ENCODE data around the gene THAP11. TPM values are rescaled to one million over a fixed set of nuclear protein-coding genes. Genes with fewer than 3 reads are reported as not detected.
A peak's percentile ranks its signal among the peaks of the same experiment; 100 is the strongest.

The THAP11 gene
- total and polyA plus RNA-seq, 2 of the 13 experiments (the other 11 are each of a cell fraction or from before 2014, with no cell fraction given) = 44.2 to 53.4 TPM

- TF ChIP-seq PTBP1 (IDR thresholded peaks at IDR 0.05; ENCODE audit: low read depth, low read length, poor library complexity, severe bottlenecking) = peak; percentile 97
- peak; percentile 97 for TF ChIP-seq KMT2A (CRISPR knock-in tag; IDR thresholded peaks at IDR 0.05)
- TF ChIP-seq IRX3 (CRISPR knock-in tag; IDR thresholded peaks at IDR 0.05; ENCODE audit: borderline replicate concordance, low read depth) = no peak
- TF ChIP-seq HOXA9 (CRISPR knock-in tag; IDR thresholded peaks at IDR 0.05; ENCODE audit: borderline replicate concordance) = no peak
- peak in 1 of 2 experiments; percentile 71; a peak in 3 of 4 replicates for TF ChIP-seq EP300 (IDR thresholded peaks at IDR 0.05; ENCODE audit: low read depth in 2 of 2, low read length in 2 of 2)
- no peak for TF ChIP-seq EP300 (CRISPR knock-in tag; IDR thresholded peaks at IDR 0.05; ENCODE audit: borderline replicate concordance)
- TF ChIP-seq PAF1 (CRISPR knock-in tag; IDR thresholded peaks at IDR 0.05) = peak; percentile 94; the same call in 1 of the 2 replicates
- TF ChIP-seq KDM6A (CRISPR knock-in tag; IDR thresholded peaks at IDR 0.05; ENCODE audit: low read depth) = peak; percentile 28; the same call in 1 of the 2 replicates
- peak; percentile 92 for TF ChIP-seq POGK (CRISPR knock-in tag; conservative IDR thresholded peaks at IDR 0.05)
- peak; percentile 43; the same call in 1 of the 2 replicates for TF ChIP-seq SMYD3 (CRISPR knock-in tag; IDR thresholded peaks at IDR 0.05)
- TF ChIP-seq GATAD1 (CRISPR knock-in tag; IDR thresholded peaks at IDR 0.05) = peak; percentile 96
- TF ChIP-seq JUND (CRISPR knock-in tag; IDR thresholded peaks at IDR 0.05) = no peak
- TF ChIP-seq RCOR2 (CRISPR knock-in tag; IDR thresholded peaks at IDR 0.05) = no peak
- TF ChIP-seq ZNF34 (CRISPR knock-in tag; IDR thresholded peaks at IDR 0.05; ENCODE audit: borderline replicate concordance) = 0 out of 2 replicates have a peak, but pooled peaks have one; percentile 44
- TF ChIP-seq ARID4A (CRISPR knock-in tag; IDR thresholded peaks at IDR 0.05; ENCODE audit: borderline replicate concordance) = peak; percentile 99
- TF ChIP-seq HMG20B (CRISPR knock-in tag; conservative IDR thresholded peaks at IDR 0.05) = peak; percentile 79
- 0 out of 2 replicates have a peak, but pooled peaks have one; percentile 48 for TF ChIP-seq NFE2L1 (CRISPR knock-in tag; IDR thresholded peaks at IDR 0.05; ENCODE audit: borderline replicate concordance)
- peak; percentile 78 for TF ChIP-seq TEAD3 (CRISPR knock-in tag; optimal IDR thresholded peaks at IDR 0.05; ENCODE audit: borderline replicate concordance)
- peak; percentile 86 for TF ChIP-seq TAF1 (CRISPR knock-in tag; IDR thresholded peaks at IDR 0.05)
- TF ChIP-seq STAT6 (CRISPR knock-in tag; IDR thresholded peaks at IDR 0.05; ENCODE audit: borderline replicate concordance) = no peak; the same call in 1 of the 2 replicates
- TF ChIP-seq ZNF431 (CRISPR knock-in tag; IDR thresholded peaks at IDR 0.05; ENCODE audit: borderline replicate concordance, low read depth) = peak; percentile 76; the same call in 1 of the 2 replicates
These were observed 30.7 kb downstream of the THAP11 start, which contains the start of gene EDC4 (continued) for GRCh38 chr16:67872631-67873434.

Data from HepG2 (cell line).